ENCODE data around the gene RAD9B. TPM values are rescaled to one million over a fixed set of nuclear protein-coding genes. Genes with fewer than 3 reads are reported as not detected.
"Not testable (repeated sequence)": the region's sequence is repeated elsewhere in the genome, so short reads cannot be mapped to it uniquely, and the experiment has no call there.

RAD9B gene
- total and polyA plus RNA-seq, 8 donors = 0.55 to 1.8 (median 1.6) TPM

- no peak overlapping the region for H3K27ac ChIP-seq
- TF ChIP-seq, protein P1, sequence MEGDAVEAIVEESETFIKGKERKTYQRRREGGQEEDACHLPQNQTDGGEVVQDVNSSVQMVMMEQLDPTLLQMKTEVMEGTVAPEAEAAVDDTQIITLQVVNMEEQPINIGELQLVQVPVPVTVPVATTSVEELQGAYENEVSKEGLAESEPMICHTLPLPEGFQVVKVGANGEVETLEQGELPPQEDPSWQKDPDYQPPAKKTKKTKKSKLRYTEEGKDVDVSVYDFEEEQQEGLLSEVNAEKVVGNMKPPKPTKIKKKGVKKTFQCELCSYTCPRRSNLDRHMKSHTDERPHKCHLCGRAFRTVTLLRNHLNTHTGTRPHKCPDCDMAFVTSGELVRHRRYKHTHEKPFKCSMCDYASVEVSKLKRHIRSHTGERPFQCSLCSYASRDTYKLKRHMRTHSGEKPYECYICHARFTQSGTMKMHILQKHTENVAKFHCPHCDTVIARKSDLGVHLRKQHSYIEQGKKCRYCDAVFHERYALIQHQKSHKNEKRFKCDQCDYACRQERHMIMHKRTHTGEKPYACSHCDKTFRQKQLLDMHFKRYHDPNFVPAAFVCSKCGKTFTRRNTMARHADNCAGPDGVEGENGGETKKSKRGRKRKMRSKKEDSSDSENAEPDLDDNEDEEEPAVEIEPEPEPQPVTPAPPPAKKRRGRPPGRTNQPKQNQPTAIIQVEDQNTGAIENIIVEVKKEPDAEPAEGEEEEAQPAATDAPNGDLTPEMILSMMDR (IDR thresholded peaks at IDR 0.05) = no peak
- intact Hi-C loops (cut with DNase I) = loop anchor here in 1 of 2 donors (5.0 kb wide), 1 partner anchor 88 kb away; no protein-coding TSS in a partner anchor
- no peaks in the 10 kb centered on the region for H3K27me3 ChIP-seq
- H3K4me1 ChIP-seq = peaks cover 3 to 5% of the 10 kb centered on the region in 2 donors
- DNase-seq = no peak
- H3K36me3 ChIP-seq = no peaks in the 10 kb centered on the region
- H3K4me3 ChIP-seq = no peak overlapping the region
- ATAC-seq = no peak
- H3K9me3 ChIP-seq = no peaks in the 10 kb centered on the region
These were observed 11.7 kb downstream of the RAD9B start for GRCh38 chr12:110513842-110514241.

DNA sequence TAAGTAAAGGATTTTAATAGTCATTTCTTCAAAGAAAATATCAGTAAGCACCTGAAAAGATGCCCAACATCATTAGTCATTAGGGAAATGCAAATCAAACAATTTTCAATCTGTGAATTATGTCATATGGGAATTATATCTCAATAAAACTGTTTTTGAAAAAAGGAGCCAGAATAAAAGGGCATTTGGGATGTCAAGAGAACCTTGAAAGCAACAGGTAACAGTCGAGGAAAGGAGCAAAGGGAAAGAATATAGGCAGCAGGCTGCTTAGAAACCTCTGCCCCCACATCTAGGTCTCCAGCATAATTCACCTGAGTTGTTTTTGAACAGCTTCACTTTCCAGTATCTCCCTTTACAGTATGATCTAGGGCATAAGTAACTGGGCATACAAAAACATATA lies 12.2 kb downstream of the RAD9B start:
- TF ChIP-seq, protein P1 (IDR thresholded peaks at IDR 0.05) = no peak
- intact Hi-C loops (cut with DNase I) = loop anchor here in 1 of 2 donors (5.0 kb wide), 1 partner anchor 88 kb away; no protein-coding TSS in a partner anchor

GRCh38 chr12:110516995-110517394 lies 14.9 kb downstream of the RAD9B start:
- DNase-seq (no peak), ATAC-seq (no peak)
- no peaks in the 10 kb centered on the region for H3K9me3 ChIP-seq
- peaks cover 3 to 5% of the 10 kb centered on the region in 2 donors for H3K4me1 ChIP-seq
- no peak overlapping the region for H3K27ac ChIP-seq
- intact Hi-C loops (cut with DNase I) = no loop called here
- no peaks in the 10 kb centered on the region for H3K36me3 ChIP-seq
- TF ChIP-seq, protein P1 (IDR thresholded peaks at IDR 0.05) = no peak
- no peak overlapping the region for H3K4me3 ChIP-seq
- no peaks in the 10 kb centered on the region for H3K27me3 ChIP-seq

More for the DNA sequence above, 12.2 kb downstream of the RAD9B start:
- DNase-seq = no peak
- peaks cover 3 to 5% of the 10 kb centered on the region in 2 donors for H3K4me1 ChIP-seq
- ATAC-seq = no peak
- no peaks in the 10 kb centered on the region for H3K36me3 ChIP-seq
- H3K4me3 ChIP-seq = no peak overlapping the region
- no peaks in the 10 kb centered on the region for H3K9me3 ChIP-seq
- no peaks in the 10 kb centered on the region for H3K27me3 ChIP-seq
- H3K27ac ChIP-seq = no peak overlapping the region

GRCh38 chr12:110518014-110518413 lies 15.9 kb downstream of the RAD9B start:
- H3K27me3 ChIP-seq; ATAC-seq; DNase-seq; H3K9me3 ChIP-seq; H3K4me1 ChIP-seq; H3K36me3 ChIP-seq; H3K27ac ChIP-seq; intact Hi-C loops (cut with DNase I); H3K4me3 ChIP-seq: not testable (repeated sequence)

DNA sequence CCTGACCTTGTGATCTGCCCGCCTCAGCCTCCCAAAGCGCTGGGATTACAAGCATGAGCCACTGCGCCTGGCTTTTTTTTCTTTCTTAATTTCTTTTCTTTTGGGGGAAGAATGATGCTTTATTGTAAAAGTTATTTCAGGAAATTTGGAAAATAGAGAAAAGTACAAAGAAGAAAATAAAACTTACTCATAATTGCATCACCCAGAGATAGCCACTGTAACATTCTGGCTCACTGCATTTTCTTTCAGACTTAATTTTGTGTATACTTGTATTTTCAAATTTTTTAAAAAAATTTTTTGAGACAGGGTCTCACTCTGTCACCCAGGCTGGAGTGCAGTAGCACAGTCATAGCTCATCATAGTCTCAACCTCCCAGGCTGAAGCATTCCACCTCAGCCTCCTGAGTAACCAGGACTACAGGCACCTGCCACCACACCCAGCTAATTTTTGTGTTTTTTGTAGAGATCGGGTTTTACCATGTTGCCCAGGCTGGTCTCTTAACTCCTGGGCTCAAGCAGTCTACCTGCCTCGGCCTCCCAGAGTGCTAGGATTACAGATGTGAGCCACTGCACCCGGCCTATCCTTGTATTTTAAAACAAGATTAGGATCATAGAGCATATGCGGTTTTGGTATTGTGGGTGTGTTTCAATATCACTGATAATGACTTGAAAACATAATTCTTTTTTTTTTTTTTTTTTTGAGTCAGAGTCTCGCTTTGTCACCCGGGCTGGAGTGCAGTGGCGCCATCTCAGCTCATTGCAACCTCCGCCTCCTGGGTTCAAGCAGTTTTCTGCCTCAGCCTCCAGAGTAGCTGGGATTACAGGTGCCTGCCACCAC lies 19.0 kb downstream of the RAD9B start:
- peak in 1 of 4 donors; percentile 39 for DNase-seq
- H3K36me3 ChIP-seq; ATAC-seq; intact Hi-C loops (cut with DNase I); H3K4me3 ChIP-seq; H3K27ac ChIP-seq; H3K27me3 ChIP-seq; H3K4me1 ChIP-seq; H3K9me3 ChIP-seq: not testable (repeated sequence)

- intact Hi-C loops (cut with DNase I) = no loop called here
- ATAC-seq = no peak
- H3K4me1 ChIP-seq = no peaks in the 10 kb centered on the region
- H3K36me3 ChIP-seq = peaks cover 0 to 35% of the 10 kb centered on the region in 2 donors
- TF ChIP-seq, protein P1 (IDR thresholded peaks at IDR 0.05) = no peak
- no peaks in the 10 kb centered on the region for H3K27me3 ChIP-seq
- H3K27ac ChIP-seq = no peak overlapping the region
- no peaks in the 10 kb centered on the region for H3K9me3 ChIP-seq
- DNase-seq = no peak
- no peak overlapping the region for H3K4me3 ChIP-seq
These were observed 26.2 kb downstream of the RAD9B start for GRCh38 chr12:110528277-110528839.
